Common myeloid progenitor, CD34-positive (primary cell): ENCODE results near the gene PDILT.
"Not testable (repeated sequence)": the region's sequence is repeated elsewhere in the genome, so short reads cannot be mapped to it uniquely, and the experiment has no call there.

Experiments
- CTCF ChIA-PET: fragments of 350-600 bp; sonication (Branson Sonifier 250); formaldehyde crosslinking; loops from one replicate; lab custom pipeline; 2021; ENCODE audit warnings: antibody characterized with exemption; lab: Charles Lee
- POLR2A ChIA-PET: fragments of 350-600 bp; sonication (Branson Sonifier 250); formaldehyde crosslinking; loops from one replicate; lab custom pipeline; 2021; ENCODE audit warnings: antibody characterized with exemption; lab: Charles Lee
- DNase-seq, 3 donors: peaks; one replicate each; pipeline versions ENCODE4 v3.0.0 to v3.0.0-alpha.2; 2013
- H3K27ac ChIP-seq, 2 experiments: 1 replicate in 1 of 2; 2 replicates in 1 of 2; pipeline ENCODE4 v1.7.0; 2013; ENCODE audit warnings: inconsistent platforms in 2 of 2, low read length in 2 of 2, mild to moderate bottlenecking in 2 of 2, low read depth in 1 of 2, moderate library complexity in 1 of 2; ENCODE audit not compliant: severe bottlenecking in 2 of 2, insufficient read depth in 1 of 2, poor library complexity in 1 of 2
- H3K27me3 ChIP-seq, 5 experiments: replicated peaks in 2 of 5; 1 replicate in 3 of 5; 2 replicates in 2 of 5; pipeline versions ENCODE4 v1.6.1 to v1.7.0; 2013; ENCODE audit warnings: low read length in 4 of 5, mild to moderate bottlenecking in 2 of 5, moderate library complexity in 2 of 5, inconsistent platforms in 1 of 5; ENCODE audit not compliant: insufficient read depth in 5 of 5, control insufficient read depth in 4 of 5
- H3K36me3 ChIP-seq, 4 experiments: 1 replicate in 2 of 4; 2 replicates in 2 of 4; pipeline versions ENCODE4 v1.6.1 to v1.7.0; 2013; ENCODE audit warnings: low read length in 3 of 4, control low read depth in 1 of 4, mild to moderate bottlenecking in 1 of 4; ENCODE audit not compliant: control insufficient read depth in 4 of 4, insufficient read depth in 4 of 4
- H3K4me1 ChIP-seq, 4 experiments: 1 replicate in 3 of 4; 2 replicates in 1 of 4; pipeline versions ENCODE4 v1.6.1 to v1.7.1; 2013; ENCODE audit warnings: low read length in 3 of 4, mild to moderate bottlenecking in 3 of 4, control low read depth in 1 of 4, inconsistent platforms in 1 of 4, moderate library complexity in 1 of 4; ENCODE audit not compliant: control insufficient read depth in 4 of 4, insufficient read depth in 4 of 4; ENCODE audit errors: control extremely low read depth in 1 of 4
- H3K4me3 ChIP-seq, 7 experiments: 1 replicate in 4 of 7; 2 replicates in 3 of 7; pipeline versions ENCODE4 v1.5.1 to v1.7.0; 2013; ENCODE audit warnings: mild to moderate bottlenecking in 7 of 7, low read length in 6 of 7, moderate library complexity in 6 of 7, inconsistent platforms in 2 of 7, low read depth in 2 of 7, control low read depth in 1 of 7; ENCODE audit not compliant: insufficient read depth in 4 of 7, control insufficient read depth in 1 of 7; ENCODE audit errors: extremely low read depth in 1 of 7
- H3K9me3 ChIP-seq, 5 experiments: 1 replicate in 4 of 5; 2 replicates in 1 of 5; pipeline versions ENCODE4 v1.6.1 to v1.7.1; 2013; ENCODE audit warnings: low read length in 4 of 5, mild to moderate bottlenecking in 2 of 5, inconsistent platforms in 1 of 5, low read depth in 1 of 5, moderate library complexity in 1 of 5; ENCODE audit not compliant: control insufficient read depth in 4 of 5, insufficient read depth in 2 of 5; ENCODE audit errors: control extremely low read depth in 1 of 5
- WGBS: methylation state at CpG from one replicate; pipeline ENCODE4 v1.1.5; 2013; ENCODE audit not compliant: insufficient coverage; 5-methylcytosine and 5-hydroxymethylcytosine counted together

The PDILT gene

GRCh38 chr16:20439820-20440231 lies 35.3 kb upstream of the PDILT start:
- H3K27me3 ChIP-seq, H3K36me3 ChIP-seq, H3K4me1 ChIP-seq, DNase-seq, CTCF ChIA-PET, H3K27ac ChIP-seq, POLR2A ChIA-PET, H3K9me3 ChIP-seq, H3K4me3 ChIP-seq: not testable (repeated sequence)
- WGBS, result 86% methylated on average over 1 of the region's 3 CpGs

- H3K4me3 ChIP-seq, H3K36me3 ChIP-seq, H3K9me3 ChIP-seq, CTCF ChIA-PET, H3K27ac ChIP-seq, H3K4me1 ChIP-seq, DNase-seq, H3K27me3 ChIP-seq, POLR2A ChIA-PET: not testable (repeated sequence)
- WGBS, result no CpG with 5 or more reads among the region's 2 CpGs
Measured at GRCh38 chr16:20438950-20439349, 34.4 kb upstream of the PDILT start.

GRCh38 chr16:20430948-20431347 lies 26.4 kb upstream of the PDILT start:
- POLR2A ChIA-PET, result no interaction called here
- Histone ChIP-seq H3K4me3 (no peak overlapping the region), H3K9me3 (no peaks in the 10 kb centered on the region), H3K4me1 (no peaks in the 10 kb centered on the region), H3K27ac (no peak overlapping the region), H3K36me3 (no peaks in the 10 kb centered on the region), H3K27me3 (peaks cover 0 to 2% (median 0%) of the 10 kb centered on the region in 5 experiments)
- CTCF ChIA-PET, result no interaction called here
- 95% methylated on average over 8 of the region's 11 CpGs for WGBS
- DNase-seq, result no peak

GRCh38 chr16:20430480-20430879 lies 25.9 kb upstream of the PDILT start:
- H3K4me1 ChIP-seq, H3K27ac ChIP-seq, H3K27me3 ChIP-seq, H3K36me3 ChIP-seq, H3K9me3 ChIP-seq, DNase-seq, POLR2A ChIA-PET, CTCF ChIA-PET, H3K4me3 ChIP-seq: not testable (repeated sequence)
- 100% methylated on average over 1 of the region's 1 CpG for WGBS

DNA sequence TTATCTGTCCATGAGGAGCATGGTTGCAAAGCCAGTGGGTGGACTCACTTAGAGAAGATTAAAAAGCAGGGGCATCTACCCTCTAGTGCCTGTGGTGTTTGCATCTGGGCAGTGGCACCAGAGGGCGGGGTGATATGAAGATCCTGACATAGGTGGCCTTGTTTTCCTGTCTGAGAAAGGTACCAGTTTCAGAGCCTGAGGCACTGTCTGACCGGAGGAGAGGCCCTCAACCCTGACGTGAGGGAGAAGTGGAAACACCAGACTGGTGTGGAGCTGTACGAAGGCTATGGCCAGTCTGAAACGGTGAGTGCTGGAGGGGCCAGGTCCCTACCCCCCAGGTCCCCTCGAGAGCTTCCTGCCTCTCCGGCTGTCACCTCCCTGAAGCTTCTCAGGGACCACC lies 25.0 kb upstream of the PDILT start:
- POLR2A ChIA-PET, H3K27ac ChIP-seq, H3K9me3 ChIP-seq, H3K4me3 ChIP-seq, H3K4me1 ChIP-seq, DNase-seq, H3K27me3 ChIP-seq, H3K36me3 ChIP-seq, CTCF ChIA-PET: not testable (repeated sequence)
- 81% methylated on average over 4 of the region's 7 CpGs for WGBS

DNA sequence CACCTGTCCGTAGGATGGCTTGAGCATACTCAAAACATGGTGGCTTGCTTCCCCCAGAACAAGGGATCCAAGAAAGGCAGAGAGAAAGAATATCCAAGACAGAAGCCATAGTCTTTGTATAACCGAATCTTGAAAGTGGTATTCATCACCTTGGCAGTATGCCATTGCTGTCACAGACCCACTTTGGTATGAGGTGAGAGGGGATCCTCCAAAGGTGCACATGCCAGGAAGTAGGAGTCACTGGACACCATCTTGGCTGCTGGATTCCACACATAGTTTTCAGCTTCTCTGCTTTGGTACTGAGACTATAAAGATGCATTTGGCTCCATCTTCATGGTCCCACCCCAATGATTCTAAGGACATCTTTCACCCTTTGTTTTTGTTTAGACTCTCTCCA lies 22.9 kb upstream of the PDILT start:
- CTCF ChIA-PET, H3K36me3 ChIP-seq, H3K9me3 ChIP-seq, H3K4me3 ChIP-seq, H3K27me3 ChIP-seq, H3K4me1 ChIP-seq, POLR2A ChIA-PET, H3K27ac ChIP-seq, DNase-seq: not testable (repeated sequence)
- WGBS, result 67% methylated on average over 2 of the region's 2 CpGs

DNA sequence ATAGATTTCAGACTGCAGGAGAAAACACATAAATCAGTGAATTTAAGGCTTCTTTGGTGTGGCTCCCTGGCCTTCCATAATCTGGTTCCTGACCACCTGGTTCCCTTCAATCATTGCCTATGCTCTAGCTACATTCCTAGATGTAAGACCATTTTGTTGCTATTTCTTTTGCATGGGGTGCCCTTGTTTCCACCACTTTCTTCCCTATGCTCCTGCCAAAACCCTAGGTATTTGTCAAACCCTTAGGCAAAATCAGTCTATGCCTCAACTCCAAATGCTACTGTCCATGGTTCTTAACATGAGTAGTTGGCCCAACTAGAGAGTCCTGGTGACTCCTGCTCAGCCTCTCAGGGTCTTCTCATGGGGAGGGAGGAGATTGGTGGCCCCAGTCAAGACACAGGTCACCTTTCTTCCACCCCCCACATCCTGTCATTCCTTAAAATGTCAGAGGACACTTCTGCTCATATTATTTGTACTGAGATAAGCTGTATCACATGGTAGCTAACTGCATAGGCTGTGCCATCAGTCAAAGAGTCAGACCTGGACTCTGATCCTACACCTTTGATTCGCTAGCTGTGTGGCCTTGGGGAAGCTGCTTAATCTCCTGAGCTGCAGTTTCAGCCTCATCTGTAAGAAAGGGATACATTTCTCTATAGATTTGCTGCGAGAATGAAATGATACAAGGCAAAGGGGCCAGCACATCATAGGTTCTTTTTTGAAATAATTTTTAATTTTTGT lies 19.8 kb upstream of the PDILT start:
- 94% methylated on average over 2 of the region's 2 CpGs for WGBS
- Histone ChIP-seq H3K27ac (no peak overlapping the region), H3K36me3 (no peaks in the 10 kb centered on the region), H3K4me1 (no peaks in the 10 kb centered on the region), H3K4me3 (no peak overlapping the region), H3K9me3 (no peaks in the 10 kb centered on the region), H3K27me3 (peaks cover 0 to 3% (median 0%) of the 10 kb centered on the region in 5 experiments)
- no peak for DNase-seq
- ChIA-PET CTCF (no interaction called here), POLR2A (no interaction called here)
